ENCODE data around the gene MCU. TPM values are rescaled to one million over a fixed set of nuclear protein-coding genes. Genes with fewer than 3 reads are reported as not detected.

Gene MCU
- total and polyA plus RNA-seq, 5 experiments from 2014 or later = 4.1 to 10.6 (median 9.0) TPM

Small RNA genes within 50 kb of the gene (microRNA-seq; reads per million reads assigned to microRNA genes)
- gene MIR4676 (ENCODE audit: borderline microRNAs expressed) = 1.0 reads per million

Other genes starting within 250 kb of the MCU start
- 10 to 100 TPM; 25.9 to 26.4 TPM for gene MICU1, start 66.1 kb upstream of the MCU start, total RNA-seq
- gene MICU1, start 66.1 kb upstream of the MCU start, polyA plus RNA-seq = 10 to 100 TPM; 20.7 to 24.1 (median 21.4) TPM
- not detected for gene OIT3, start 201.6 kb downstream of the MCU start, total RNA-seq
- not detected for gene OIT3, start 201.6 kb downstream of the MCU start, polyA plus RNA-seq

Measured in naive thymus-derived CD8-positive, alpha-beta T cell (primary cell).